HG02840 (cell line): Measurements from ENCODE around the gene TMEM39A.

Experiments used
- ATAC-seq: cut with Tn5 transposase; IDR thresholded peaks from one replicate; pipeline ENCODE4 v1.9.1; 2021; ENCODE audit warnings: mild to moderate bottlenecking, moderate library complexity, moderate number of reproducible peaks; ENCODE audit not compliant: unreplicated experiment, low FRiP score

TMEM39A gene, protein sequence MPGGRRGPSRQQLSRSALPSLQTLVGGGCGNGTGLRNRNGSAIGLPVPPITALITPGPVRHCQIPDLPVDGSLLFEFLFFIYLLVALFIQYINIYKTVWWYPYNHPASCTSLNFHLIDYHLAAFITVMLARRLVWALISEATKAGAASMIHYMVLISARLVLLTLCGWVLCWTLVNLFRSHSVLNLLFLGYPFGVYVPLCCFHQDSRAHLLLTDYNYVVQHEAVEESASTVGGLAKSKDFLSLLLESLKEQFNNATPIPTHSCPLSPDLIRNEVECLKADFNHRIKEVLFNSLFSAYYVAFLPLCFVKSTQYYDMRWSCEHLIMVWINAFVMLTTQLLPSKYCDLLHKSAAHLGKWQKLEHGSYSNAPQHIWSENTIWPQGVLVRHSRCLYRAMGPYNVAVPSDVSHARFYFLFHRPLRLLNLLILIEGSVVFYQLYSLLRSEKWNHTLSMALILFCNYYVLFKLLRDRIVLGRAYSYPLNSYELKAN

DNA sequence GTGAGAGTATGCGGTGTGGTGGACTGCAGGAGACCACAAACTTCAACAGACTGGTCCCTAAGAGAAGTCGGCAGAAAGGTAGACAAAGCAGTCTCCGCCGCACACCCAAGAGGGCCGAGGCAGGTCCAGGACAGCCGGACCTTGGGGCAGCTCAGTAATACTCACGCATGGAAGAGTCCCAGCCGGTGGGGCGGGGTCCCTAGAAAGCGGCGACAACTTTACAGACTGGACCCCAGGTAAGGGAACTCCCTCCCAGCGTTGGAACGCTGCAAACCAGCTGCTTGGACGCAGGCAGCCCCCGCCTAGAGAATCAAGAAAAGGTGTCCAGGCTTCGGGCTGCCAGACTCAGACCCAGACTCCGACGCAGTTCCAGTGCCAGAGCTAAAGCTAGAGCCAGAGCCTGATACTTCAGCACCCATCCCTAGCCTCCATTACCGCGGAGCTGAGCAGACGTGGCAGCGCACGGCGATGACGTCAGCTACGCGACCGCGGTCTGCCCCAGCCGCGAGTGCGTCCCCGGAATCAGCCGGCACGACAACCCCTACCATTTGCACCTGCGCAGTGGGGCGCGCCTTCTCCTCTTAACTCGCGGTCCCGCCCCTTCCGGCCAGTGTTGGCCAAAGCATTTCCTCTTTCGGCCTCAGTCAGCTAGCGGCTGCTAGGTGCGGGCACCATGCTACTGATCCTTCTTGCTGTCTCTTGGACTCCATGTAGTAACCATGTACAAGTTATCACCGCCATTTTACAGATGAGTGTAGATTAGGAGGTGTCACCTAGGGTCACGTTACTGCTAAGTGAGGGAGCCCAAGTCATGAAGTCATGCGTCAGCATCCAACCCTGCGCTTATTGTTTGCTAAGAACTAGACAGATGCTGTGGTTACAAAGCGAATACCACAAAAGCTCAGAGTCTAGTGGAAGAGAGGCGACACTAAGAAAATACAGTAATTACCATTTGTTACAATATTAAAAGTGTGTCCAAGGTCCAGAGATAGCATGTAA lies at the start of gene TMEM39A:
Gene TMEM39A, minus strand, starts transcription at position 445 of the 999 bp plus-strand sequence. CDS start 1,541 bp downstream, outside the sequence.
- ATAC-seq: peak; percentile 94

DNA sequence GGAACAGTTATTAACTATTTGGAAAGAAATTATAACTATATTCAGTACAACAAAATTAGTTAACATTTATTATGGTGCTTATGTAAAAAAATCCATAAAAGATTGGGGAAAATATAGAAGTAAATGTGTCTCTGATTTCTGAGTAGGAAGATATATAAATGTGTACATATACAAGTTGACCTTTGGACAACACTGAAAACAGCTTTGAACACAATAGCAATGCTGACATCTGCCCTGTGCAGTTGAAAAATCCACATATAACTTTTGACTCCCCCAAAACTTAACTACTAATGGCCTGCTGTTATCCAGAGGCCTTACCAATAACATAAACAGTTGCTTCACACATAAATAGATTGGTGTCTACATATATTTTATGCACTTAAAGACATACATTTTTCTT lies 47.3 kb upstream of the TMEM39A start:
- ATAC-seq: no peak

DNA sequence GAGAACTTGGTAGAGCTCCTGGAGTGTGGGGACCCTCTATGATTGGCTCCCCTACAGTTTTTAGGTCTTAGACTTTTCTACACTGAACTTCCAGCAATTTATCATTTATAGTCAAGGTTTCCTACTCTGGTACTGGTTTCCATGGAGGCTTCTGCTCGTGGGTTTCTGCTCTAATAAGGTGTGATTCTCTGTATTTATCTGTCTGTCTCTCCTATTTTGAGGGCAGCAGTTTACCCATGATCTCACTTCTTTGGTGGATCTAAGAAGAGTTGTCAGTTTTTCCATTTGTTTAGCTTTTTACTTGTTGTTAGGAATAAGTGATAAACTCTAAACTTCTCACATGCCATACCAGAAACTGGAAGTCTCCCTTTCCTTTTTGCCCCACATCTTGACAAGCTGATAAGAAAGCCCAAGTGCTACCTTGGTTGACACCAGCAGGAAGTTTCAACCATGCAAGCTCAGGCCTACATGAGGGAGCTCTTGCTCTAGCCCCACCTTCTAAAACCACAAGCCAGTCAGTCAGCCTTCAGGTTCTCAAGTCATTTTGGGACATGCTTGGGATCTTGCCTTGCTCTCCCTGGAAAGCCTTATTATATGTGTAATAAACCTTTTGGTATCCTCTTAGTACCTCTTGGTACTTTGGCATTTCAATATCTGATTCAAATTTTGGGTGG lies 44.9 kb upstream of the TMEM39A start:
- ATAC-seq: no peak

DNA sequence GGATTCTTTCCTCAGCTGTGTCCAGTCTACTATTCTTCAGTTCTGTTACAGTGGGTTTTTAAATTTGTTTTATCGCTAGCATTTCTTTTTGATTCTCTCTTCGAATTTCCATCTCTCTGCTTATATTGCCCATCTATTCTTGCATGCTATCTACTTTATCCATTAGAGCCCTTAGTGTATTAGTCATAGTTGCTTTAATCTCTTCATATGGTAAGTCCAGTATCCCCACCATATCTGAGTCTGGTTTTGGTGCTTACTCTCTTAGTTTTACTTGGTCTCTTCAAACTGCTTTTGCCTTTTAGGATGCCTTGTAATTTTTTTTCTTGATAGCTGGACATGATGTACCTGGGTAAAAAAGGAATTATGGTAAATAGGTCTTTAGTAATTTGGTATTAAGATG lies 44.0 kb upstream of the TMEM39A start:
- ATAC-seq: no peak

DNA sequence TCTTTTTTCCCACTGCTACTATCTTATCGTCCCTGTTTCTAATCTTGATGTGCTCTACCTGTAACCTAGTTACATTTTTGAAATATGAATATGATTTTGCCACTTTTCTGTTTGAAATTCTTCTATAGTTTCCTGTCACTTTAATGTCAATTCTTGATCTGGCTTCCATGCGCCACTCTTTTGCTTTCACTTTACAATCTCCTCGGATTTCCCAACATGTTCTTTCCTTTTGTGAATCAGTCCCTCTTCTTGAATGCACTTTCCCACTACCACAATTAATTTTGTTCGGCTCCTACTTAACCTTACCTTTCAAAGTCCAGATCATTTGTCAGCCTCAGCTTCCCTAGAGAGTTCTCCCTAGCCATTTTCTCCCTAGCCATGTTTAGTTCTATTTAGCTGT lies 43.2 kb upstream of the TMEM39A start:
- ATAC-seq: no peak

DNA sequence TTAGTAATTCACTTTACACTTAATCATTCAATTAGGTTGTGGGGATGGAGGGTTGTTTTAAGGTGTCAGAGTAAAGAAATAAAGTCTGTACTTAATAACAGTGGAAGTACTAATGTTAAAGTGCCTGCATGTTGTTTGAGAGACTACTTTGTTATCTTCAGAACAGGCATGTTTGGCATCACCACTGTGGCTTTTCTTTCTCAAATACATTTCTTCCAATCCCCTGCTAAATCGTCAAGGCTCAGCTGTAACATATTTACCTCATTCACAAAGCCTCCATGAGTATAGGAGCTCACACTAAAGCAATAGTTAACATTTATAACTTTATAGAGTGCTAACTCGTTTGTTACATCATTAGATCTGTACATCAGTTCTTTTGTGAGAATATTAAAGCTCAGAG lies 37.5 kb upstream of the TMEM39A start:
- no peak for ATAC-seq

DNA sequence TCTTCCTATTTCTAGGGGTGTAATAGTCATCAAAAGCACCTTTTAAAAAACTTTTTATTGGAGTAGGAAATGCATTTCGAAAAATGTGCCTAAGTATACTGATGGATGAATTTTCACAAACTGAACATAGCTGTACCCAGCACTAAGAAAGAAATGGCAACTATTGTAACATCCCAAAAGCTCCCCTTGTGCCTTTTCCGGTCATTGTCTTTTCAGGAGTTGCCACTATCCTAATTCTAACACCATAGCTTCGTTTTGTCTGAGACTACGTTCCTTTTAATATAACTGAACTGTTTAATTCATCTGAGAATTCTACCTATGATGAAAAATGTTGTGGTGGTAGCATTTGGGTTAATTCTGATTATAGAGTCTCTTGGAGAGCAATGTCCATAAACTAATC lies 36.9 kb upstream of the TMEM39A start:
- ATAC-seq: no peak

DNA sequence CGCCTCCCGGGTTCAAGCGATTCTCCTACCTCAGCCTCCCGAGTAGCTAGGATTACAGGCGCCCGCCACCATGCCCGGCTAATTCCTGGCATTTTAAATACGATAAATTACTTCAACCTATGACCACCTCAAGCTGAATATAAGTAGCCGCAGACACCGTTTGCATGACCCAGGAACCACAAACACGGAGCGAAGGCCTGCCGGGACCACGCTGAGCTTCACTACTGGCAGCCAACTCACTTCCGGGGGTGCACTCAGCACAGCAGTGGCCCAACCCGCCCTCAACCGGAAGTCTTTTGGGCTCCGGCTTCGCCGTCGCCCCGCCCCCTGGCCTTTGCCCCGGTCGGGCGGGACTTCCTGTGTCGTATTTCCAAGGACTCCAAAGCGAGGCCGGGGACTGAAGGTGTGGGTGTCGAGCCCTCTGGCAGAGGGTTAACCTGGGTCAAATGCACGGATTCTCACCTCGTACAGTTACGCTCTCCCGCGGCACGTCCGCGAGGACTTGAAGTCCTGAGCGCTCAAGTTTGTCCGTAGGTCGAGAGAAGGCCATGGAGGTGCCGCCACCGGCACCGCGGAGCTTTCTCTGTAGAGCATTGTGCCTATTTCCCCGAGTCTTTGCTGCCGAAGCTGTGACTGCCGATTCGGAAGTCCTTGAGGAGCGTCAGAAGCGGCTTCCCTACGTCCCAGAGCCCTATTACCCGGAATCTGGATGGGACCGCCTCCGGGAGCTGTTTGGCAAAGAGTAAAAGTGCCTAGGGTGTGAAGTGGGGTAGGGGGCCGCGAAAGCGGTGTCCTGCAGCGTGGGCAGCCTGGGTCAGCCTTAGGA lies 35.0 kb upstream of the TMEM39A start, which contains the start of gene TIMMDC1:
Gene TIMMDC1, plus strand, starts transcription at position 362 of the 826 bp plus-strand sequence. Its CDS starts 187 bp downstream, at position 549.
- peak; percentile 98 for ATAC-seq

DNA sequence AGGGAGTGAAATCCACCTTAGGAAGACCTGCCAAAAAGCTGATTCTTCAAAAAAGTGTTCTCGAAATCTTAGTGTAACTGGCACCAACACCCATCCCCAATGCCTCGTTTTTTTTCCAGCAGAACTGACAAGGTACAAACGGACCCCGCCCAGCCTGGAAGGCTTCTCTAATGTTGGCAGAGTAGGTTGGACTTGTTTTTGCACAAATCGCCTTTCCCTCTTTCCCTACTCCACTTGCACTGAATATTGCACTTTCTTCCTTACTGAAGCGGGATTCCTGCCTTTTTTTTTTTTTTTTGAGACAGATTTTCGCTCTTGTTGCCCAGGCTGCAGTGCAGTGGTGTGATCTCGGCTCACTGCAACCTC lies 34.4 kb upstream of the TMEM39A start:
- ATAC-seq: no peak

DNA sequence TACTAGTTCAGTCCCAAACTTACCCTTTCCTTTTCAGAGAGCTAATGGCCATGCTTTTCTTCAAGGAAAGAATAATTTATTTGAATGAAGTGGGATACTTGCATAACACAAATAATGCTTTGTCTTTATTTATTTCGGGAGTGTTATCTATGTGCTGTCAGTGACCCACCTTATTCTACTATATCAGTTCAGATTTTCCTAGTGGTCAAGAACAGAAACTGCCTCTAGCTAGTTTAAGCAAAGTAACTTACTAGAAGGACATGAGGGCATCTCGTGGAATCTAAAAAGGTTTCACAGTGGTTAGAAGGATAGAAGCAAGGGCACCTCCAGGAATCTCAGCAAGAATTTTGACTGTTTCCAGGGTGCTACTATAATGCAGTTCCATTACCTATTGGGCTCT lies 31.2 kb upstream of the TMEM39A start:
- no peak for ATAC-seq

DNA sequence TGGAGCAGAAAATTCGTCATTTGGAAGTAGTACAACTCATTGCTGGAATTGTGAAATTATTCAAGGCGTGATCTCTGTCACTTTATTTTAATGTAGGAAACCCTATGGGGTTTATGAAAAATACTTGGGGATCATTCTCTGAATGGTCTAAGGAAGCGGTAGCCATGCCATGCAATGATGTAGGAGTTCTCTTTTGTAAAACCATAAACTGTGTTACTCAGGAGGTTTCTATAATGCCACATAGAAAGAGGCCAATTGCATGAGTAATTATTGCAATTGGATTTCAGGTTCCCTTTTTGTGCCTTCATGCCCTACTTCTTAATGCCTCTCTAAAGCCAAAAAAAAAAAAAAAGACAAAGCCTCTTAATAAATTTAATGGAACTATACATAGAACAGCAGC lies 29.4 kb upstream of the TMEM39A start:
- no peak for ATAC-seq

DNA sequence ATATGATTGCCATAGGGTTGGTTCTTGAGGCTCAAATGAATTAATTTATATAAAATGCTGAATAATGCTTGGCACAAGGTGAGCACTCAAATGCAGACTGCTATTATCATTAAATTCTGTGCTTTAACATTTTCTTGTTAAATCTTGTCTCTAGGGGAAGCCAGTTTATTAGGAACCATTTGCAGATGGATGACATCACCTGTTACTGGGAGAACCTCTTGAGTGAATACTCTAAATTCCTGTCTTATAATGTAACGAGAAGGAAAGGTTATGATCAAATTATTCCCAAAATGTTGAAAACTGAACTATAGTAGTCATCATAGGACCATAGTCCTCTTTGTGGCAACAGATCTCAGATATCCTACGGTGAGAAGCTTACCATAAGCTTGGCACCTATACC lies 28.7 kb upstream of the TMEM39A start:
- no peak for ATAC-seq

DNA sequence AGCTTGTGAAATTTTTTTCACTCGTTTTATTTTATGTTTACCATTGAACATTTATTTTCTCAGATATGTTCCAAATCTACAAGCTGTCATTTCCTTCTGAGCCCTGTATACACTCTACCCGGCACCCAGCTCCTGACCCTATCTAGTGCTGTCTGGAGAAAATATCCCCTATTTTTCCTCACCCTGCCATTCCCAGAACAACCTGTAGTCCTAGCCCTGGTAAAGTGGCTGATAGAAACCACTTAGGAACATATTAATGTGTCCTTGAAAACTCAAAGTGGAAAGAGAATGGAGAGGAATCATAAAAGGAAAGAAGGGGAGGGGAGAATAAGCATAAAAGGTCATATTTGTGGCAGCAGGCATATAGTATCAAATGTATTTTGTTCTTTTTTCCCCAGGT lies 26.7 kb upstream of the TMEM39A start:
- no peak for ATAC-seq

DNA sequence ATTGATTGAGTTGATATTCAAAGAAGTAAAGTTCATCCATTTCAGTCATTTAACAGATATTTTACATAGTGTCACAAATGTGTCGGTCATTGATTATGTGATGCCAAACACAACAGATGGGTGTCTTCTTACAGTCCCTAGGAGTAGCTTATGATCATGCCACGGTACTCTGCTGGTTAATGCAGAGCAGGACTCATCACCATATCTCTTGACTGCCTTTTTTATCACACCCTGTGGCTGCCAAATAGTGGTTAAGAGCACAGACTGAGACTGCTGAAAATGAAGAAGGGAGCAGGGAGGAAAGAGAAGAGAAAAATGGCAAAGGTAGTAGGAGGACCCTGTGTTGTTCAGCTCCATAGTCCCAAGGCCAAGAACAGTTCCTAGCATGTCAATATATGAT lies 22.1 kb upstream of the TMEM39A start:
- no peak for ATAC-seq

DNA sequence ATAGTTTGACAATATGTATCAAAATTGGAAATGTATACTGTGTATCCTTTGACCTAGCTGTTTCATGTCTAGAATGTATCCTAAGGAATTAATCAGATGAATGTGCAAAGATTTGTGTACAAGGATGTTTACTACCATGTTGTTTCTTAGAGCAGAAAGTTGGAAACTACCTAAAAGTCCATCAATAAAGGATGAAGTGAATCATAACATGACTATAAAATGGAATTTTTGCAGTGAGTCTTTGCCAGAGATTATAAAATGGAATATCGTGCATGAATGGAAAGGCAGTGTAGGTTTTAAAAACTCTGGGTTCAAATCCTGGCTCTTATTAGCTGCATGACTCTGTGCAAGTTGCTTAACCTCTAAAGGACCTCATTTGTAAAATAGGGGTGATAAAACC lies 19.7 kb upstream of the TMEM39A start:
- no peak for ATAC-seq

DNA sequence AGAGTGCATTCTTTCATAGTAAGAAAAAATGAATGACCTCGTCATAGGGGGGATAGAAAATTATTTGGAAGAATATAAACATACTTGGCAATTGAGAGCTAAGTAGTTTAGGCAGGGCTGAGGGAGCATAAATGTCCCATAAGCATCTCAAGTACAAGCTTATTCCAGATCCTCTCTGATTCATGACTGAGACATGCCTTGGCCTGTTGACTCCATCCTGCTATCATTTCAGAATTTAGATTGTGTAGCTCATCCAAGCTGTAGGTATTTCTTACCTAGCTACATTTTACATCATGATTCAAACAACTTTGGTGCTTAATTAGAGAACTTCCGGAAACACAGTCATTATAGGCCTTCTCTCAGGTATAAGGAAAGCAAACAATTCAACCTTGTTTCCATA lies 17.7 kb upstream of the TMEM39A start:
- no peak for ATAC-seq

DNA sequence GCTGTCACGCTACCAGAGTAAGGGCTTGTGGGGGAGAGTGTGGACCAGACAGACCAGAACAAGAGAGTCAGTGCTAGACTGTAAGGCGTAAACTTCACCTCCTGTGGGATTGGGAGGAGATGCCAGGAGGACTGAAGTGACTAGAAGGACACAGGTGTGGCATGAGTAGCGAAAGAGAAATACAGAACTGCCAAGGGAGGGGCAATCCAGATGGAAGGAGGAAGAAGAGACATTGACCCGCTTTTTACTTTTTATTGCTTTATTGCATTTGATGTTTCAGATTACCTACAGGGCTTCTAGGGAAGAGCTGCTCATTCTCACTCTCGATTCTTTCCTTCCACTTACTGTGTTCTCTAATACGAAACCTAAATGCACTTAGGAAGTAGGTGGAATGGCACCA lies 7.5 kb upstream of the TMEM39A start:
- ATAC-seq: no peak

DNA sequence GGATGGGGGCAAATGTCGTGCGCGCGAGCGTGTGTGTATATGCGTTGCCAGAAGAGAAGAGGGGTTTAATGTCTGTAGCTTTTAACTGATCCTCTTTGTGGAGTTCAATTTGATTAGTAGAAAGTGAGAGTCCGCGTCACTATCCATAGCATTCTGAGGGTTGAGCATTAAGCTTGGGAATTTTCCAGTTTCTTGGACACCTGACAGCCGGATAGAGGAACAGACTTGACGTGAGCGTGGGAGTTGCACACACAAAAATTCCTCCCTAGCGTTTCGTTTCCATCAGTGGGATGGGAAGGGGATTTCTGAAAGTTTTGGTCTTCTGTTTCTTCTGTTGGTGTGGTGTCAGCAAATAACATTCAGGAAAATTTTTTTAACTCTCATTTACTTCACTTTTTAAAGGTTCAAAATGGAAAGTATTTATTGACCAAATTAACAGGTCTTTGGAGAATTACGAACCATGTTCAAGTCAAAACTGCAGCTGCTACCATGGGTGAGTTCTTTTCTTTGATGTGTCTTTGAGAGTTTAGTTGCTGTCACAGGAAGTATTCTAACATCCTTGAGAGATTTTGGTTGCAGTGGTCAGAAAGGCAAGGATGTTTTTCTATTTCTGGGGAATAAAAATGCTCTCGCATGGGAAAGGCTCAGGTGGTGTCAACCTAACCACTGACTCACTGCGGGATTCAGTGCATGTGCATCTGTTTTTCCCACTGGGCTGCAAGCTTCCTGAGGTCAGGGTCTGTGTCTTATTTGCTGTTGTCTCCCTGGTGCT lies 6.2 kb upstream of the TMEM39A start:
- ATAC-seq: no peak

DNA sequence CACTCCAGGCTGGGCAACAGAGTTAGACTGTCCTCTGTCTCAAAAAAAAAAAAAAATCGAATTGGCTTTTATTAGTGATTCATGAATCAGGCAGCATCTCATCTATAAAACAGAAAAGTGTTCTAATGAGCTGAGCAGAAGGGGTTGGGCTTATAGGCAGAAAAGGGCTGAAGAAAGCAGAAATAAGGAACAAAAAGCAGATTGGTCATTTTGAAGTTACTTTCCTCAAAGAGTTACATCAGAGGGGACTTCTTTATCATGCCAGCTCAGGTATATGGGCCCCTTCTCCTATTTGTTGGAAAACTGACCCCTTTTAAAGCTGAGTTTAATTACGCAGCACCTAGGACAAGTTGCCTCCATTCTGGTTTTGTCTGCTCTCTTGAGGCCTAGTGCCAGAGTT lies 4.6 kb upstream of the TMEM39A start:
- no peak for ATAC-seq
